HEK293T (cell line): Measurements from ENCODE around the gene SLC2A4.
A peak's percentile ranks its signal among the peaks of the same experiment; 100 is the strongest.

ENCODE experiments used
- CTBP1 ChIP-seq: fragments of 450-650 bp; IDR thresholded peaks from 2 replicates; pipeline ENCODE4 v1.6.1; 2016; ENCODE audit warnings: borderline replicate concordance
- ELF4 ChIP-seq: fragments of 450-650 bp; IDR thresholded peaks from 2 replicates; pipeline ENCODE4 v1.6.1; 2017; ENCODE audit warnings: antibody characterized with exemption
- FOXA1 ChIP-seq: fragments of 450-650 bp; IDR thresholded peaks from 2 replicates; pipeline ENCODE4 v1.6.1; 2016; ENCODE audit warnings: mild to moderate bottlenecking
- FOXM1 ChIP-seq: fragments of 450-650 bp; IDR thresholded peaks from 2 replicates; pipeline ENCODE4 v1.6.1; 2017; ENCODE audit warnings: mild to moderate bottlenecking, borderline replicate concordance
- L3MBTL2 ChIP-seq: fragments of 450-650 bp; conservative IDR thresholded peaks from 2 replicates; pipeline ENCODE4 v1.6.1; 2016; ENCODE audit warnings: mild to moderate bottlenecking
- LEF1 ChIP-seq: fragments of 450-650 bp; IDR thresholded peaks from 2 replicates; pipeline ENCODE4 v1.6.1; 2017; ENCODE audit warnings: mild to moderate bottlenecking, borderline replicate concordance
- NFRKB ChIP-seq: fragments of 450-650 bp; IDR thresholded peaks from 2 replicates; pipeline ENCODE4 v1.6.1; 2016; ENCODE audit warnings: mild to moderate bottlenecking, moderate library complexity
- TARDBP ChIP-seq: fragments of 450-650 bp; IDR thresholded peaks from 2 replicates; pipeline ENCODE4 v1.6.1; 2016
- ZNF384 ChIP-seq: fragments of 450-650 bp; IDR thresholded peaks from 2 replicates; pipeline ENCODE4 v1.6.1; 2016

DNA sequence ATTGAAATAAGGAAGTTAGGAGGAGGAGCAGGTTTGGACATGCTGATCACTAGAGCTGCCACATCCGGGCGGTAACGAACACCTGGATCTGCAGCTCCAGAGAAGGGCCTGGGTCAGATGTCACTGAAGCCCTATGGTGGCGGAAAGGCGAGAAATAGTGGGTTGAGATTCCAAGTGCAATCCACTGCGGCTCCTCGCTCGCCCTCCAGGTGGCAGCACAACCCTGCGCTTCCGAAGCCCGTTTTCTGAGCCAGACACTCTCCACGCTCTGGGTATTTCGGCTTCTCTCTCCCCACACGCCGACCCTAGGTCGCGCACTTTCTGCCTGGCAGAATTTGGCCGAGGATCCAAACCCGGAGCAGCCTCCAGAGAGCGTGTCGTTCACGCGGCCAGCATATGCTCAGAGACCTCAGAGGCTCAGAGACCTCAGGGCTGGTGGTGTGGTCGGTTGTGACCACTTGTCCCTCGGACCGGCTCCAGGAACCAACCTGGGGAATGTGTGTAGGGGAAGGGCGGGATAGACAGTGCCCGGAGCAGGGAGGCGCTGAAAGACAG, 922 bp upstream of the SLC2A4 start:
- no peak for TF ChIP-seq ELF4
- no peak for TF ChIP-seq LEF1
- no peak for TF ChIP-seq FOXA1
- TF ChIP-seq TARDBP: no peak
- TF ChIP-seq FOXM1: no peak
- peak; percentile 79 for TF ChIP-seq L3MBTL2
- TF ChIP-seq ZNF384: no peak
- TF ChIP-seq NFRKB: no peak
- no peak for TF ChIP-seq CTBP1
